OCI-LY1 (cell line): ENCODE results near the gene CISD2.

Experiments used
- CTCF ChIP-seq: fragments of 200-600 bp; sonication (generic), shearing (Covaris generic); IDR thresholded peaks from 2 replicates; pipeline ENCODE4 v1.5.1; 2017; ENCODE audit warnings: mild to moderate bottlenecking, antibody characterized with exemption, low read length, moderate library complexity, mixed read lengths
- EZH2 ChIP-seq: fragments of 200-600 bp; sonication (generic), shearing (Covaris generic); IDR thresholded peaks from 2 replicates; pipeline ENCODE4 v1.8.0; 2017; ENCODE audit warnings: borderline replicate concordance, mixed run types, mild to moderate bottlenecking, antibody characterized with exemption, low read length, moderate library complexity, mixed read lengths

GRCh38 chr4:102824398-102824797, 44.4 kb upstream of the CISD2 start:
- no peak for TF ChIP-seq CTCF
- no peak for TF ChIP-seq EZH2
